KOPT-K1 (cell line): ENCODE measurements around the gene MEFV.

ENCODE experiments used
- H3K27ac ChIP-seq: fragments of 200-600 bp; sonication (generic); 2 replicates; pipeline ENCODE4 v1.5.1; 2016; ENCODE audit warnings: antibody characterized with exemption, mild to moderate bottlenecking, low read depth, low read length; ENCODE audit not compliant: poor library complexity, severe bottlenecking
- H3K36me3 ChIP-seq: fragments of 200-600 bp; sonication (generic); 2 replicates; pipeline ENCODE4 v1.5.1; 2017; ENCODE audit warnings: antibody characterized with exemption, mild to moderate bottlenecking, low read length, moderate library complexity; ENCODE audit not compliant: insufficient read depth
- H3K9me3 ChIP-seq: fragments of 200-600 bp; sonication (generic); 2 replicates; pipeline ENCODE4 v1.5.1; 2017; ENCODE audit warnings: antibody characterized with exemption, low read length, mild to moderate bottlenecking; ENCODE audit not compliant: insufficient read depth, poor library complexity, severe bottlenecking

MEFV gene

DNA sequence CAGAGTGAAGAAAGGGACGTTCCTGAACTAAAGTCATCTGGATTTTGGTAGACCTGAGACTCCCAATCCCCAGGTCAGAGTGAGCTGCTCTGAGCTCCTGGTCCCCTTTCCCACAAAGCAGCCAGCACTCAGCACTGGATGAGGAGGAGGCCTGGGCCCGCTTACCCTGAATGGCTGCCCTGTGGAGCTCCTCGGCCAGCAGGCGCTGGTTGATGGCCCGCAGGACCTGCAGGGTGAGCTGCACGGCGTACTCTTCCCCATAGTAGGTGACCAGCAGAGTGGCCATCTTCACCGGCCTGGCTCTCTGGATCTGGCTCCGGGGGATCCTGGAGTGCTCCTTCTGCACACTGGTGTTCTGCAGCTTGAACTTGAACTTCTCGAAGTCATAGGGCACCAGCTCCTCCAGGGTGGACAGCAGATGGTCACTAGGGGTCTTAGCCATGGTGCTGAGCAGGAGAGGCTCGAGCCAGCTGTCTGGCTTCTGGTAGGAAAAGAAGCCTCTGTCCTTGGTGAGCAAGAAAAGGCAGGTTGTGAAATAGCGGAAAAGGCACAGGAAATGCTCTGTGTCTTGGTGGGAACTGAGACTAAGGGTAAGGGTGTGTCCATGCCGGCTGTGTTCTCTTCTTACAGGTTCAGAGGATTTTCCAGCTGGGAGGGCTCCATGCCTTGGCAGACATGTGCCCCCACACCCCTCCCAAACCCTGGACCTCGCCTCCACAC is at the start of gene MEFV:
MEFV (minus strand) TSS at position 488 of the 720 bp plus-strand sequence; CDS start at position 442, 46 bp downstream.
- H3K27ac ChIP-seq: no peak within 1 kb of the TSS
- H3K36me3 ChIP-seq: no peaks in the 10 kb centered on the region
- H3K9me3 ChIP-seq: no peaks in the 10 kb centered on the region

DNA sequence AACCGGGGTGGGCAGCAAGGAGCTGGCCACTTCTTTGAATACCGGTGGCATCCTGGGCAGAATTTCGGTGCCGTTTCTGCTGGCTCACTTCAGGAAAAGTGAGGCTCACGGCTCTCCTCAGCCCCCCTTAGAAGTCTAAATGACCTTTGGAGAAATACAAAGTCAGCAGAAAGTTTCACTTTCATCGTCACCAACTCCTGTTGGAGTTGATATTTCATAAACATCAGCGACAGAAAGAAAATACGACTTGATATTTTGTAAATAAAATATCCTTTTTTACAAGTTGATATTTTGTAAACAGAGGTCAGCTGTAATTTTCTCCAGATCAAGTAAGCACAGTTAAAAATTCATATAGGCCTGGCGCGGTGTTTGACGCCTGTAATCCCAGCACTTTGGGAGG is 49.6 kb upstream of the MEFV start:
- Histone ChIP-seq H3K9me3 (peaks cover 76% of the 10 kb centered on the region), H3K27ac (peak overlapping the region; percentile 77), H3K36me3 (peaks cover 32% of the 10 kb centered on the region)

- H3K36me3 ChIP-seq: peaks cover 32% of the 10 kb centered on the region
- H3K27ac ChIP-seq: peak within 1 kb of the TSS; percentile 77
- H3K9me3 ChIP-seq: peaks cover 71% of the 10 kb centered on the region
Measured at GRCh38 chr16:3305109-3306068, 49.0 kb upstream of the MEFV start, which contains the start of the genes TIGD7 and ZNF75A. TIGD7 (minus strand) TSS chr16:3305430; CDS start chr16:3300614, 4,816 bp downstream. ZNF75A (plus strand) TSS chr16:3305497; CDS start chr16:3308429, 2,932 bp downstream.

- Histone ChIP-seq H3K9me3 (peaks cover 60% of the 10 kb centered on the region), H3K36me3 (peaks cover 34% of the 10 kb centered on the region), H3K27ac (no peak overlapping the region)
Measured at GRCh38 chr16:3304370-3304769, 47.9 kb upstream of the MEFV start.

- Histone ChIP-seq H3K36me3 (peaks cover 69% of the 10 kb centered on the region), H3K27ac (no peak overlapping the region), H3K9me3 (peaks cover 67% of the 10 kb centered on the region)
Measured at GRCh38 chr16:3295783-3296182, 39.4 kb upstream of the MEFV start.

GRCh38 chr16:3295209-3295608 is 38.8 kb upstream of the MEFV start:
- Histone ChIP-seq H3K36me3 (peaks cover 75% of the 10 kb centered on the region), H3K9me3 (peaks cover 72% of the 10 kb centered on the region), H3K27ac (no peak overlapping the region)

GRCh38 chr16:3292604-3293003 is 36.2 kb upstream of the MEFV start:
- Histone ChIP-seq H3K9me3 (peaks cover 93% of the 10 kb centered on the region), H3K27ac (no peak overlapping the region), H3K36me3 (peaks cover 87% of the 10 kb centered on the region)

DNA sequence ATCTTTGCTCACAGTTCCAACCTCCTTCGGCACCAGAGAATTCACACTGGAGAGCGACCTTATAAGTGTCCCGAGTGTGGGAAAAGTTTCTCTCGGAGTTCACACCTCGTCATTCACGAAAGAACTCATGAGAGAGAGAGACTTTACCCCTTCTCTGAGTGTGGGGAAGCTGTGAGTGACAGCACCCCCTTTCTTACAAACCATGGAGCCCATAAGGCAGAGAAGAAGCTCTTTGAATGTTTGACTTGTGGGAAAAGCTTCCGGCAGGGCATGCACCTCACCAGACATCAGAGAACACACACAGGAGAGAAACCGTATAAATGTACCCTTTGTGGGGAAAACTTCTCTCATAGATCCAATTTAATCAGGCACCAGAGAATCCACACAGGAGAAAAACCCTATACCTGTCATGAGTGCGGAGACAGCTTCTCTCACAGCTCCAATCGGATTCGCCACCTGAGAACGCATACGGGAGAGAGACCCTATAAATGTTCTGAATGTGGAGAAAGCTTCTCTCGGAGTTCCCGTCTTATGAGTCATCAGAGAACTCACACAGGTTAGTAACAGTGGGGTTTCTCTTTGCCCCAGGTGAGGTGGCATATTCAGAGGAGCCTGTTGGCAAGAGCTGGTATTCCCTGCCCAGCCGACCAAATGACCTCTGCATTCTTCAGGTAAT is 33.7 kb upstream of the MEFV start:
- peaks cover 97% of the 10 kb centered on the region for H3K36me3 ChIP-seq
- H3K27ac ChIP-seq: no peak overlapping the region
- H3K9me3 ChIP-seq: peaks cover 98% of the 10 kb centered on the region

- Histone ChIP-seq H3K27ac (no peak overlapping the region), H3K9me3 (peaks cover 48% of the 10 kb centered on the region), H3K36me3 (peaks cover 54% of the 10 kb centered on the region)
Measured at GRCh38 chr16:3285131-3285530, 28.7 kb upstream of the MEFV start.

DNA sequence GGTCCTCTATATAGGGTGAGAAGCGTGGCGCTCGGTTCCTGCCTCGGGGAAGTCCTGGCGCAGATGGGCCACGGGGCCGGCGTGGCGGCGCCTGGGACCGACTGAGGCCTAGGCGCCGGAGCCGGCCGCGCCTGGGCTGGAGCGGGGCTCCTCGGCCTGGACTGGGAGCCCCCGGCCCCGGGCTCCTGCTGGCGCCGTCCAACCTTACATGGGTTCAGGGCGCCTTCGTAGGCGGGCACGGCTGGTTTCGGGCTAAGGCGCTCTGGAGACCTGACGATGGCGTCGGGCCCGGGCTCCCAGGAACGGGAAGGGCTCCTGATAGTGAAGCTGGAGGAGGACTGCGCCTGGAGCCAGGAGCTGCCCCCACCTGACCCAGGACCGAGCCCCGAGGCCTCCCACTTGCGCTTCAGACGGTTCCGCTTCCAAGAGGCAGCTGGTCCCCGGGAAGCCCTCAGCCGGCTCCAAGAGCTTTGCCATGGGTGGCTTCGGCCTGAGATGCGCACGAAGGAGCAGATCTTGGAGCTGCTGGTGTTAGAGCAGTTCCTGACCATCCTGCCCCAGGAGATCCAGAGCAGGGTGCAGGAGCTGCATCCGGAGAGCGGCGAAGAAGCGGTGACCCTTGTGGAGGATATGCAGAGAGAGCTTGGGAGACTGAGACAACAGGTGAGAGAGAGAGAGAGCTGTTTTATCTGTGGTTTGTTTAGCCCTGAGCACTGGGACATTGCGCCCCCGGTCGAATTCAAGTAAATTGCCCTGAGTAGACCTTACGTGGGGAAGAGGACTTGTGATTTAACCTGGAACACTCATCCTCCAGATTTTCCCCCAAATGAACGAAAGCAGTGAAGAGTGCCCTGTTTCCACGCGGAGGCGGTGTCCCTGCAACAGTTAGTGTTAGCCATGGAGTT is 27.4 kb upstream of the MEFV start:
- peak overlapping the region; percentile 95 for H3K27ac ChIP-seq
- peaks cover 41% of the 10 kb centered on the region for H3K36me3 ChIP-seq
- H3K9me3 ChIP-seq: peaks cover 35% of the 10 kb centered on the region

DNA sequence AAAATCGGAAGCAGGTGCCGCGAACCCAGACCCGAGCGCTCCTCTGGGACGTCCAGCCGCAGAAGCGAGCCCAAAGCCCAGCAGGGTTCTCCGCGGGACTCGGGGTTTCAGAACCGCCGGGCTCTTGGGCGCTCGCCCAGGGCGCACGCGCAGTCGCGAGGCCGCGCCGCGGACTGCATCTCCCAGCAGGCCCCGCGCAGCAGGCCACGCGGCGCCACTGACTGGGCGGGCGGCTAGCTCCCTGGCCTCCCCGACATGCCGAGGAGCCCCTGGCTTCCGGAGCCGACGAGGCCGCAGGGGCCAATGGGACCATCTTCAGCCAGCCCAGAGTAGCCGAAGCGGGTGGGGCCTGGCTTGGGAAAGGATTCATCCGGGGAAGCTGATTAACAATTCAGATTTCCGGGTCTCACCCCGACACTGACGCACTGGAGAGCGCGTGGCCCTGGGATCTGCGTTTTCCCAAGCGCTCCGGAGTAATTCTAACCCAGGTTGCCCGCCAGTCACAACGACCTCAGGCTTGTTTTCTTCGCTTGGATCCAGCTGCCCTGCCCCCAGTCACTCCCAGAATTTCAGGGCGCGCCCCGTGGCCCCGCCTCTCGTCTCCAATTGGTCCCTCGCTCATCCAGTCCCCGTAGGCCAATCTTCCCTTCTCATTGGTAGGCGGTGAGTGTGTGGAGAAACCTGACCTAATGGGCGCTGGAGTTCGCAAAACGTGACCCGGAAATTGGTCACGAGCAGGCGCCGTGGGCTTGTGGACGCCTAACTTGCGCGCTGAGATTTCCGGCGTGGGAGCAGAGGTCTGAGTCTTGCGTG is 26.5 kb upstream of the MEFV start, which contains the start of gene ZNF263:
ZNF263 (plus strand) TSS at position 762 of the 813 bp plus-strand sequence. CDS start 328 bp downstream, outside the sequence.
- peak within 1 kb of the TSS; percentile 95 for H3K27ac ChIP-seq
- H3K36me3 ChIP-seq: peaks cover 32% of the 10 kb centered on the region
- peaks cover 26% of the 10 kb centered on the region for H3K9me3 ChIP-seq

- peak overlapping the region; percentile 95 for H3K27ac ChIP-seq
Measured at GRCh38 chr16:3282103-3282729, 25.8 kb upstream of the MEFV start.

More at GRCh38 chr16:3282103-3282729, 25.8 kb upstream of the MEFV start:
- Histone ChIP-seq H3K36me3 (peaks cover 25% of the 10 kb centered on the region), H3K9me3 (peaks cover 19% of the 10 kb centered on the region)
